Adipocyte (in vitro differentiated cells): ENCODE data around the gene DUSP14.

Experiments used
- DNase-seq: peaks from one replicate; pipeline ENCODE4 v3.0.0-alpha.2; 2015; ENCODE audit warnings: low read depth
- H3K27me3 ChIP-seq: replicated peaks from 2 replicates; pipeline ENCODE4 v1.7.0; 2013; ENCODE audit warnings: mild to moderate bottlenecking, low read length, moderate library complexity; ENCODE audit not compliant: control insufficient read depth, insufficient read depth
- H3K36me3 ChIP-seq: 2 replicates; pipeline ENCODE4 v1.7.0; 2013; ENCODE audit warnings: low read length, mild to moderate bottlenecking, moderate library complexity; ENCODE audit not compliant: control insufficient read depth, insufficient read depth, severe bottlenecking
- H3K4me1 ChIP-seq: 2 replicates; pipeline ENCODE4 v1.7.0; 2013; ENCODE audit warnings: mild to moderate bottlenecking, low read length, moderate library complexity; ENCODE audit not compliant: control insufficient read depth, insufficient read depth
- H3K4me3 ChIP-seq: 2 replicates; pipeline ENCODE4 v1.7.0; 2013; ENCODE audit warnings: mild to moderate bottlenecking, low read length, moderate library complexity
- H3K9ac ChIP-seq: 2 replicates; pipeline ENCODE4 v1.7.0; 2013; ENCODE audit warnings: mild to moderate bottlenecking, low read length, moderate library complexity
- H3K9me3 ChIP-seq: 2 replicates; pipeline ENCODE4 v1.7.0; 2013; ENCODE audit warnings: mild to moderate bottlenecking, low read length, moderate library complexity; ENCODE audit not compliant: control insufficient read depth

DUSP14 gene

GRCh38 chr17:37518826-37519225, 29.1 kb downstream of the DUSP14 start:
- Histone ChIP-seq H3K27me3 (no peaks in the 10 kb centered on the region), H3K9ac (no peak overlapping the region), H3K9me3 (no peaks in the 10 kb centered on the region), H3K4me3 (no peak overlapping the region), H3K36me3 (peaks cover 63% of the 10 kb centered on the region), H3K4me1 (no peaks in the 10 kb centered on the region)
- DNase-seq = peak; percentile 19

- no peaks in the 10 kb centered on the region for H3K9me3 ChIP-seq
- DNase-seq = no peak
- H3K4me1 ChIP-seq = no peaks in the 10 kb centered on the region
- H3K4me3 ChIP-seq = no peak overlapping the region
- peaks cover 63% of the 10 kb centered on the region for H3K36me3 ChIP-seq
- H3K27me3 ChIP-seq = no peaks in the 10 kb centered on the region
- no peak overlapping the region for H3K9ac ChIP-seq
These were observed 29.7 kb downstream of the DUSP14 start for GRCh38 chr17:37519251-37519985.

GRCh38 chr17:37520174-37520573, 30.5 kb downstream of the DUSP14 start:
- H3K36me3 ChIP-seq = peaks cover 61% of the 10 kb centered on the region
- no peak for DNase-seq
- no peaks in the 10 kb centered on the region for H3K9me3 ChIP-seq
- no peaks in the 10 kb centered on the region for H3K27me3 ChIP-seq
- no peak overlapping the region for H3K9ac ChIP-seq
- H3K4me3 ChIP-seq = no peak overlapping the region
- H3K4me1 ChIP-seq = no peaks in the 10 kb centered on the region

GRCh38 chr17:37521821-37522220, 32.1 kb downstream of the DUSP14 start:
- H3K4me3 ChIP-seq = no peak overlapping the region
- H3K9me3 ChIP-seq = no peaks in the 10 kb centered on the region
- H3K9ac ChIP-seq = no peak overlapping the region
- no peak for DNase-seq
- H3K4me1 ChIP-seq = no peaks in the 10 kb centered on the region
- H3K27me3 ChIP-seq = no peaks in the 10 kb centered on the region
- peaks cover 56% of the 10 kb centered on the region for H3K36me3 ChIP-seq

GRCh38 chr17:37523715-37524219, 34.1 kb downstream of the DUSP14 start:
- Histone ChIP-seq H3K9me3 (no peaks in the 10 kb centered on the region), H3K4me1 (no peaks in the 10 kb centered on the region), H3K36me3 (peaks cover 51% of the 10 kb centered on the region), H3K4me3 (no peak overlapping the region), H3K27me3 (no peaks in the 10 kb centered on the region), H3K9ac (no peak overlapping the region)
- no peak for DNase-seq

- no peaks in the 10 kb centered on the region for H3K27me3 ChIP-seq
- H3K9ac ChIP-seq = no peak overlapping the region
- peaks cover 66% of the 10 kb centered on the region for H3K36me3 ChIP-seq
- no peaks in the 10 kb centered on the region for H3K9me3 ChIP-seq
- peak; percentile 80 for DNase-seq
- H3K4me1 ChIP-seq = no peaks in the 10 kb centered on the region
- H3K4me3 ChIP-seq = no peak overlapping the region
These were observed 37.7 kb downstream of the DUSP14 start for GRCh38 chr17:37527249-37527851.

GRCh38 chr17:37530420-37530819, 40.7 kb downstream of the DUSP14 start:
- Histone ChIP-seq H3K9me3 (no peaks in the 10 kb centered on the region), H3K36me3 (peaks cover 58% of the 10 kb centered on the region), H3K4me3 (no peak overlapping the region), H3K27me3 (no peaks in the 10 kb centered on the region), H3K4me1 (no peaks in the 10 kb centered on the region), H3K9ac (no peak overlapping the region)
- DNase-seq = peak; percentile 3

GRCh38 chr17:37532756-37533155, 43.1 kb downstream of the DUSP14 start:
- no peak overlapping the region for H3K9ac ChIP-seq
- H3K4me1 ChIP-seq = no peaks in the 10 kb centered on the region
- H3K27me3 ChIP-seq = no peaks in the 10 kb centered on the region
- H3K36me3 ChIP-seq = peaks cover 78% of the 10 kb centered on the region
- no peaks in the 10 kb centered on the region for H3K9me3 ChIP-seq
- no peak overlapping the region for H3K4me3 ChIP-seq
- DNase-seq = peak; percentile 51

GRCh38 chr17:37535906-37536305, 46.2 kb downstream of the DUSP14 start:
- Histone ChIP-seq H3K9ac (no peak overlapping the region), H3K4me1 (no peaks in the 10 kb centered on the region), H3K4me3 (no peak overlapping the region), H3K27me3 (no peaks in the 10 kb centered on the region), H3K9me3 (no peaks in the 10 kb centered on the region), H3K36me3 (peaks cover 79% of the 10 kb centered on the region)
- no peak for DNase-seq

- H3K4me3 ChIP-seq = no peak overlapping the region
- no peaks in the 10 kb centered on the region for H3K27me3 ChIP-seq
- H3K4me1 ChIP-seq = peaks cover 22% of the 10 kb centered on the region
- peaks cover 80% of the 10 kb centered on the region for H3K36me3 ChIP-seq
- H3K9me3 ChIP-seq = no peaks in the 10 kb centered on the region
- H3K9ac ChIP-seq = no peak overlapping the region
- no peak for DNase-seq
These were observed 49.4 kb downstream of the DUSP14 start for GRCh38 chr17:37538981-37539659.

GRCh38 chr17:37541880-37542660, 52.4 kb downstream of the DUSP14 start:
- DNase-seq = peak; percentile 79
- no peaks in the 10 kb centered on the region for H3K27me3 ChIP-seq
- H3K36me3 ChIP-seq = peaks cover 51% of the 10 kb centered on the region
- no peak overlapping the region for H3K9ac ChIP-seq
- H3K4me3 ChIP-seq = no peak overlapping the region
- H3K9me3 ChIP-seq = no peaks in the 10 kb centered on the region
- H3K4me1 ChIP-seq = peaks cover 36% of the 10 kb centered on the region
